Bone marrow (tissue), 2 donors: Measurements from ENCODE around the gene USHBP1.

Source experiments
- DNase-seq, 2 donors: peaks; one replicate each; lab custom pipeline; 2025; lab: John Stamatoyannopoulos, UW

Gene USHBP1

GRCh38 chr19:17240062-17240752 lies 24.3 kb downstream of the USHBP1 start:
- DNase-seq, result no peak

GRCh38 chr19:17237747-17238706 lies 26.5 kb downstream of the USHBP1 start:
- DNase-seq, result no peak

GRCh38 chr19:17236811-17237543 lies 27.6 kb downstream of the USHBP1 start:
- DNase-seq, result no peak

- no peak for DNase-seq
Observed at GRCh38 chr19:17235971-17236777, 28.4 kb downstream of the USHBP1 start.

GRCh38 chr19:17235300-17235970 lies 29.1 kb downstream of the USHBP1 start:
- DNase-seq, result peak; percentile 35 to 43

- no peak for DNase-seq
Observed at GRCh38 chr19:17234911-17235299, 29.6 kb downstream of the USHBP1 start.

GRCh38 chr19:17232258-17232657 lies 32.3 kb downstream of the USHBP1 start:
- DNase-seq, result no peak

GRCh38 chr19:17229890-17230289 lies 34.7 kb downstream of the USHBP1 start:
- DNase-seq, result no peak

GRCh38 chr19:17227798-17228367 lies 36.7 kb downstream of the USHBP1 start:
- no peak for DNase-seq

GRCh38 chr19:17226002-17226933 lies 38.3 kb downstream of the USHBP1 start, which contains the start of gene OCEL1:
Gene OCEL1 (plus strand): TSS chr19:17226226. CDS start chr19:17226248, 22 bp downstream.
- peak; percentile 93 to 100 for DNase-seq

GRCh38 chr19:17225053-17225452 lies 39.5 kb downstream of the USHBP1 start:
- DNase-seq, result no peak

- peak; percentile 15 to 18 for DNase-seq
Observed at GRCh38 chr19:17220207-17220758, 44.3 kb downstream of the USHBP1 start.

GRCh38 chr19:17219286-17219685 lies 45.3 kb downstream of the USHBP1 start:
- no peak for DNase-seq

GRCh38 chr19:17216058-17216670 lies 48.4 kb downstream of the USHBP1 start:
- DNase-seq, result no peak

GRCh38 chr19:17215127-17215971 lies 49.2 kb downstream of the USHBP1 start, which contains the start of gene USE1:
Gene USE1 (plus strand): TSS chr19:17215357. CDS start chr19:17215406, 49 bp downstream.
- DNase-seq, result peak; percentile 63 to 87

- no peak for DNase-seq
Observed at GRCh38 chr19:17214508-17215126, 49.9 kb downstream of the USHBP1 start.

- no peak for DNase-seq
Observed at GRCh38 chr19:17213334-17213733, 51.2 kb downstream of the USHBP1 start.
